IPS-20b (cell line): Measurements from ENCODE around the gene KDM4B.

Experiments used
- H3K27ac ChIP-seq: one replicate; pipeline ENCODE4 v1.5.1; 2013; ENCODE audit warnings: low read length
- H3K27me3 ChIP-seq: 2 replicates; pipeline ENCODE4 v1.6.1; 2013; ENCODE audit warnings: mild to moderate bottlenecking, low read length, inconsistent platforms; ENCODE audit not compliant: insufficient read depth
- H3K36me3 ChIP-seq: 2 replicates; pipeline ENCODE4 v1.6.1; 2013; ENCODE audit warnings: low read depth, mild to moderate bottlenecking, inconsistent platforms, low read length, moderate library complexity; ENCODE audit not compliant: insufficient read depth
- H3K4me1 ChIP-seq: 2 replicates; pipeline ENCODE4 v1.6.1; 2013; ENCODE audit warnings: mild to moderate bottlenecking, control low read depth, inconsistent platforms, low read length, moderate library complexity; ENCODE audit not compliant: insufficient read depth
- H3K4me3 ChIP-seq: 2 replicates; pipeline ENCODE4 v1.5.1; 2013; ENCODE audit warnings: mild to moderate bottlenecking, low read length, inconsistent platforms
- H3K9ac ChIP-seq: 2 replicates; pipeline ENCODE4 v1.6.1; 2013; ENCODE audit warnings: low read depth, mild to moderate bottlenecking, inconsistent platforms, low read length, moderate library complexity
- H3K9me3 ChIP-seq: 2 replicates; pipeline ENCODE4 v1.6.1; 2013; ENCODE audit warnings: mild to moderate bottlenecking, low read depth, low read length, inconsistent platforms; ENCODE audit not compliant: insufficient read depth

The KDM4B gene

GRCh38 chr19:5091684-5092480 is 123.0 kb downstream of the KDM4B start:
- H3K4me3 ChIP-seq: no peak overlapping the region
- H3K9me3 ChIP-seq: no peaks in the 10 kb centered on the region
- no peak overlapping the region for H3K27ac ChIP-seq
- no peaks in the 10 kb centered on the region for H3K27me3 ChIP-seq
- H3K4me1 ChIP-seq: no peaks in the 10 kb centered on the region; the same call in 1 of the 2 replicates
- H3K9ac ChIP-seq: no peak overlapping the region
- H3K36me3 ChIP-seq: peaks cover 6% of the 10 kb centered on the region; the same call in 1 of the 2 replicates

- 0 out of 2 replicates have a peak, but pooled peaks cover under 1% of the 10 kb centered on the region for H3K36me3 ChIP-seq
- H3K27me3 ChIP-seq: no peaks in the 10 kb centered on the region
- no peak overlapping the region for H3K9ac ChIP-seq
- H3K27ac ChIP-seq: no peak overlapping the region
- H3K9me3 ChIP-seq: no peaks in the 10 kb centered on the region
- no peak overlapping the region for H3K4me3 ChIP-seq
- H3K4me1 ChIP-seq: no peaks in the 10 kb centered on the region
Observed at GRCh38 chr19:5092481-5092843, 123.5 kb downstream of the KDM4B start.

- no peak overlapping the region for H3K4me3 ChIP-seq
- H3K9me3 ChIP-seq: no peaks in the 10 kb centered on the region
- no peaks in the 10 kb centered on the region for H3K4me1 ChIP-seq
- no peaks in the 10 kb centered on the region for H3K36me3 ChIP-seq
- no peak overlapping the region; the same call in 1 of the 2 replicates for H3K9ac ChIP-seq
- no peaks in the 10 kb centered on the region for H3K27me3 ChIP-seq
- no peak overlapping the region for H3K27ac ChIP-seq
Observed at GRCh38 chr19:5093297-5093928, 124.5 kb downstream of the KDM4B start.

- Histone ChIP-seq H3K4me3 (no peak overlapping the region), H3K36me3 (0 out of 2 replicates have a peak, but pooled peaks cover under 1% of the 10 kb centered on the region), H3K27me3 (no peaks in the 10 kb centered on the region), H3K27ac (no peak overlapping the region), H3K9me3 (peaks cover 2% of the 10 kb centered on the region; the same call in 1 of the 2 replicates), H3K9ac (no peak overlapping the region), H3K4me1 (no peaks in the 10 kb centered on the region)
Observed at GRCh38 chr19:5093948-5094718, 125.2 kb downstream of the KDM4B start.

- H3K36me3 ChIP-seq: 0 out of 2 replicates have a peak, but pooled peaks cover 9% of the 10 kb centered on the region
- H3K4me3 ChIP-seq: no peak overlapping the region
- H3K27ac ChIP-seq: no peak overlapping the region
- peaks cover 10% of the 10 kb centered on the region for H3K9me3 ChIP-seq
- H3K9ac ChIP-seq: no peak overlapping the region
- H3K27me3 ChIP-seq: no peaks in the 10 kb centered on the region
- H3K4me1 ChIP-seq: no peaks in the 10 kb centered on the region
Observed at GRCh38 chr19:5094768-5095567, 126.1 kb downstream of the KDM4B start.

GRCh38 chr19:5095568-5095850 is 126.6 kb downstream of the KDM4B start:
- no peak overlapping the region for H3K27ac ChIP-seq

GRCh38 chr19:5096536-5096935 is 127.6 kb downstream of the KDM4B start:
- H3K27me3 ChIP-seq: no peaks in the 10 kb centered on the region
- H3K4me1 ChIP-seq: no peaks in the 10 kb centered on the region
- no peak overlapping the region for H3K4me3 ChIP-seq
- peaks cover 13% of the 10 kb centered on the region for H3K9me3 ChIP-seq
- no peak overlapping the region for H3K27ac ChIP-seq
- 0 out of 2 replicates have a peak, but pooled peaks cover 9% of the 10 kb centered on the region for H3K36me3 ChIP-seq
- no peak overlapping the region for H3K9ac ChIP-seq

More at GRCh38 chr19:5095568-5095850, 126.6 kb downstream of the KDM4B start:
- Histone ChIP-seq H3K9ac (no peak overlapping the region), H3K36me3 (0 out of 2 replicates have a peak, but pooled peaks cover 9% of the 10 kb centered on the region), H3K4me1 (no peaks in the 10 kb centered on the region), H3K27me3 (no peaks in the 10 kb centered on the region), H3K9me3 (peaks cover 13% of the 10 kb centered on the region), H3K4me3 (no peak overlapping the region)

GRCh38 chr19:5097331-5097930 is 128.5 kb downstream of the KDM4B start:
- H3K27ac ChIP-seq: no peak overlapping the region
- no peak overlapping the region for H3K4me3 ChIP-seq

GRCh38 chr19:5097959-5098623 is 129.2 kb downstream of the KDM4B start:
- Histone ChIP-seq H3K27me3 (no peaks in the 10 kb centered on the region), H3K36me3 (0 out of 2 replicates have a peak, but pooled peaks cover 9% of the 10 kb centered on the region), H3K4me3 (no peak overlapping the region), H3K4me1 (no peaks in the 10 kb centered on the region), H3K9ac (no peak overlapping the region), H3K9me3 (peaks cover 13% of the 10 kb centered on the region), H3K27ac (no peak overlapping the region)

More at GRCh38 chr19:5097331-5097930, 128.5 kb downstream of the KDM4B start:
- Histone ChIP-seq H3K4me1 (no peaks in the 10 kb centered on the region), H3K9ac (no peak overlapping the region), H3K9me3 (peaks cover 13% of the 10 kb centered on the region), H3K27me3 (no peaks in the 10 kb centered on the region), H3K36me3 (0 out of 2 replicates have a peak, but pooled peaks cover 9% of the 10 kb centered on the region)

GRCh38 chr19:5098646-5099045 is 129.7 kb downstream of the KDM4B start:
- Histone ChIP-seq H3K27me3 (no peaks in the 10 kb centered on the region), H3K9me3 (peaks cover 13% of the 10 kb centered on the region), H3K27ac (no peak overlapping the region), H3K4me3 (no peak overlapping the region), H3K9ac (no peak overlapping the region), H3K36me3 (0 out of 2 replicates have a peak, but pooled peaks cover 9% of the 10 kb centered on the region), H3K4me1 (no peaks in the 10 kb centered on the region)
